Bronchial epithelial cell (primary cell): ENCODE measurements around the gene EGFL7. TPM values are rescaled to one million over a fixed set of nuclear protein-coding genes. Genes with fewer than 3 reads are reported as not detected.

Source experiments
- DNase-seq: peaks from one replicate; pipeline ENCODE4 v3.0.0-alpha.2; 2010; ENCODE audit warnings: low read depth
- FAIRE-seq: peaks from 2 replicates; lab custom pipeline; 2011; peaks lifted over from hg19 to GRCh38; lab: Jason Lieb, UNC
- H3K27me3 ChIP-seq: 2 replicates; pipeline ENCODE4 v1.5.1; 2011; ENCODE audit warnings: low read length; ENCODE audit not compliant: control insufficient read depth, insufficient read depth
- H3K36me3 ChIP-seq: 2 replicates; pipeline ENCODE4 v1.5.1; 2011; ENCODE audit warnings: low read length; ENCODE audit not compliant: control insufficient read depth, insufficient read depth
- H3K4me3 ChIP-seq: 2 replicates; pipeline ENCODE4 v1.5.1; 2011; ENCODE audit warnings: mild to moderate bottlenecking, low read depth, low read length, control low read depth
- total RNA-seq: library from RNA; depleted of rRNA; stranded (reverse); fragments of >200 nt; gene quantifications from 2 replicates; pipeline ENCODE4 v1.2.1, GENCODE V29; 2014
- TF ChIP-seq, protein P1 (sequence below): IDR thresholded peaks from 2 replicates; pipeline ENCODE4 v1.5.1; 2011; ENCODE audit warnings: mild to moderate bottlenecking, moderate library complexity, low read length, control low read depth, inconsistent platforms; ENCODE audit not compliant: insufficient read depth, severe bottlenecking

The EGFL7 gene
- total RNA-seq, 1 donor from 2014 or later, result 11.8 TPM

- no peak for FAIRE-seq
- Histone ChIP-seq H3K27me3 (no peaks in the 10 kb centered on the region), H3K36me3 (no peaks in the 10 kb centered on the region), H3K4me3 (peak overlapping the region; percentile 31)
- TF ChIP-seq, protein P1, sequence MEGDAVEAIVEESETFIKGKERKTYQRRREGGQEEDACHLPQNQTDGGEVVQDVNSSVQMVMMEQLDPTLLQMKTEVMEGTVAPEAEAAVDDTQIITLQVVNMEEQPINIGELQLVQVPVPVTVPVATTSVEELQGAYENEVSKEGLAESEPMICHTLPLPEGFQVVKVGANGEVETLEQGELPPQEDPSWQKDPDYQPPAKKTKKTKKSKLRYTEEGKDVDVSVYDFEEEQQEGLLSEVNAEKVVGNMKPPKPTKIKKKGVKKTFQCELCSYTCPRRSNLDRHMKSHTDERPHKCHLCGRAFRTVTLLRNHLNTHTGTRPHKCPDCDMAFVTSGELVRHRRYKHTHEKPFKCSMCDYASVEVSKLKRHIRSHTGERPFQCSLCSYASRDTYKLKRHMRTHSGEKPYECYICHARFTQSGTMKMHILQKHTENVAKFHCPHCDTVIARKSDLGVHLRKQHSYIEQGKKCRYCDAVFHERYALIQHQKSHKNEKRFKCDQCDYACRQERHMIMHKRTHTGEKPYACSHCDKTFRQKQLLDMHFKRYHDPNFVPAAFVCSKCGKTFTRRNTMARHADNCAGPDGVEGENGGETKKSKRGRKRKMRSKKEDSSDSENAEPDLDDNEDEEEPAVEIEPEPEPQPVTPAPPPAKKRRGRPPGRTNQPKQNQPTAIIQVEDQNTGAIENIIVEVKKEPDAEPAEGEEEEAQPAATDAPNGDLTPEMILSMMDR, result no peak
- DNase-seq, result no peak
Measured at GRCh38 chr9:136620441-136621018, 42.2 kb upstream of the EGFL7 start.

- Histone ChIP-seq H3K27me3 (no peaks in the 10 kb centered on the region), H3K36me3 (no peaks in the 10 kb centered on the region), H3K4me3 (peak overlapping the region; percentile 31)
- DNase-seq, result peak; percentile 60
- TF ChIP-seq, protein P1, result no peak
- no peak for FAIRE-seq
Measured at GRCh38 chr9:136621019-136621733, 41.5 kb upstream of the EGFL7 start.

DNA sequence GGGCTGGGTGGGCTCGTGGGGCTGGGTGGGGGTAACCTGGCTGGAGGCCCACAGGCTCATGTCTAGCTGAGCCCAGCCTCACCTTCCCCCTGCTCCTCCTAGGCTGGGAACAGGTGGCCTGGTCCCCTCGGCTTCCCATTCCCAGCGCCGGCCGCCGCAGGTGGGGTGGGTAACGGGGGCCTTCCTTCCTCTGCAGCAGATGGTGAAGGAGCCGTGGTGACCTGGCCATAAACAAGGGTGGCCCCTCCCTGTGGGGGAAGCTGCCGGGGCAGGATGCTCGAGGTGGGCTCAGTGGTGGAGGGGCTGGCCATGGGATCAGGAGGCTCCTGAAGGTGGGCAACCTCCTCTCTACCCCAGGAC, 41.0 kb upstream of the EGFL7 start:
- Histone ChIP-seq H3K36me3 (no peaks in the 10 kb centered on the region), H3K27me3 (no peaks in the 10 kb centered on the region), H3K4me3 (no peak overlapping the region)
- FAIRE-seq, result no peak
- TF ChIP-seq, protein P1, result no peak
- no peak for DNase-seq

- Histone ChIP-seq H3K27me3 (no peaks in the 10 kb centered on the region), H3K36me3 (no peaks in the 10 kb centered on the region), H3K4me3 (no peak overlapping the region)
- TF ChIP-seq, protein P1, result no peak
- FAIRE-seq, result no peak
- peak; percentile 52 for DNase-seq
Measured at GRCh38 chr9:136622538-136622948, 40.2 kb upstream of the EGFL7 start.

GRCh38 chr9:136623016-136623841, 39.5 kb upstream of the EGFL7 start:
- DNase-seq (no peak), FAIRE-seq (no peak)
- H3K4me3 ChIP-seq, result no peak overlapping the region
- TF ChIP-seq, protein P1, result no peak
- no peaks in the 10 kb centered on the region for H3K27me3 ChIP-seq
- H3K36me3 ChIP-seq, result no peaks in the 10 kb centered on the region
